ENCODE measurements around the gene P2RY2.

DNA sequence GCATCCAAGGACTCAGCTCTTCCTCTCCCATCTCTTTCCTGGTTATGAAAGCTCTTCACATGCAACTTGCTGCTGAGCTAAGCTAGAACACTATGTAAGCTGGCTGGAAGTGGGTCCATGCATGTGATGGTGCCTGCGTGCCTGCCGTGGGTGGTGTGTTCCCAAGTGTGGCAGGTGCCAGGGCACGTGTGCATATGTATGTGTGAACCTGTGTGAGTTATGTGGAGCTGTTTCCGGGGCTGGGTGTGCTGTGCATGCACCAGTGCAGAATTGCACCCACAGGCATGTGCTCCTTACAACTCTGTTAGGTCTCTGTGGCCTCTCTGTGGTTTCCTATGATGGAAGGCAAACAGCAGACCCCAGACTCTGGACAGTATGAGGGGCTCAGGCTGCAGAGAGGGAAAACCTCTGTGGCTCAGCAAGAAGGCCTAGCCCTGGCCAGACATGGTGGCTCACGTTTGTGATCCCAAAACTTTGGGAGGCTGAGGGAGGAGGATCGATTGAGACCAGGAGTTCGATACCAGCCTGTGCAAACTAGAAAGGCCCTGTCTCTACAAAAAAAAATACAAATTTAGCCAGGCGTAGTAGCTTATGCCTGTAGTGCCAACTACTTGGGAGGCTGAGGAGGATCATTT is 49.9 kb downstream of the P2RY2 start:
- TF ChIP-seq, protein P1, sequence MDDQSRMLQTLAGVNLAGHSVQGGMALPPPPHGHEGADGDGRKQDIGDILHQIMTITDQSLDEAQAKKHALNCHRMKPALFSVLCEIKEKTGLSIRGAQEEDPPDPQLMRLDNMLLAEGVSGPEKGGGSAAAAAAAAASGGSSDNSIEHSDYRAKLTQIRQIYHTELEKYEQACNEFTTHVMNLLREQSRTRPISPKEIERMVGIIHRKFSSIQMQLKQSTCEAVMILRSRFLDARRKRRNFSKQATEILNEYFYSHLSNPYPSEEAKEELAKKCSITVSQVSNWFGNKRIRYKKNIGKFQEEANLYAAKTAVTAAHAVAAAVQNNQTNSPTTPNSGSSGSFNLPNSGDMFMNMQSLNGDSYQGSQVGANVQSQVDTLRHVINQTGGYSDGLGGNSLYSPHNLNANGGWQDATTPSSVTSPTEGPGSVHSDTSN (IDR thresholded peaks at IDR 0.05), result no peak
- TF ChIP-seq CHD2 (IDR thresholded peaks at IDR 0.05; ENCODE audit: low read length, partially characterized antibody), result no peak
- TF ChIP-seq, protein P2, sequence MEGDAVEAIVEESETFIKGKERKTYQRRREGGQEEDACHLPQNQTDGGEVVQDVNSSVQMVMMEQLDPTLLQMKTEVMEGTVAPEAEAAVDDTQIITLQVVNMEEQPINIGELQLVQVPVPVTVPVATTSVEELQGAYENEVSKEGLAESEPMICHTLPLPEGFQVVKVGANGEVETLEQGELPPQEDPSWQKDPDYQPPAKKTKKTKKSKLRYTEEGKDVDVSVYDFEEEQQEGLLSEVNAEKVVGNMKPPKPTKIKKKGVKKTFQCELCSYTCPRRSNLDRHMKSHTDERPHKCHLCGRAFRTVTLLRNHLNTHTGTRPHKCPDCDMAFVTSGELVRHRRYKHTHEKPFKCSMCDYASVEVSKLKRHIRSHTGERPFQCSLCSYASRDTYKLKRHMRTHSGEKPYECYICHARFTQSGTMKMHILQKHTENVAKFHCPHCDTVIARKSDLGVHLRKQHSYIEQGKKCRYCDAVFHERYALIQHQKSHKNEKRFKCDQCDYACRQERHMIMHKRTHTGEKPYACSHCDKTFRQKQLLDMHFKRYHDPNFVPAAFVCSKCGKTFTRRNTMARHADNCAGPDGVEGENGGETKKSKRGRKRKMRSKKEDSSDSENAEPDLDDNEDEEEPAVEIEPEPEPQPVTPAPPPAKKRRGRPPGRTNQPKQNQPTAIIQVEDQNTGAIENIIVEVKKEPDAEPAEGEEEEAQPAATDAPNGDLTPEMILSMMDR (IDR thresholded peaks at IDR 0.05), result no peak
- no peak for TF ChIP-seq MYC (IDR thresholded peaks at IDR 0.05; ENCODE audit: borderline replicate concordance, low read length)
- no peak for TF ChIP-seq RFX5 (IDR thresholded peaks at IDR 0.05)
- TF ChIP-seq HDAC2 (IDR thresholded peaks at IDR 0.05), result no peak
- no peak for TF ChIP-seq CEBPB (IDR thresholded peaks at IDR 0.05)
- TF ChIP-seq, protein P3, sequence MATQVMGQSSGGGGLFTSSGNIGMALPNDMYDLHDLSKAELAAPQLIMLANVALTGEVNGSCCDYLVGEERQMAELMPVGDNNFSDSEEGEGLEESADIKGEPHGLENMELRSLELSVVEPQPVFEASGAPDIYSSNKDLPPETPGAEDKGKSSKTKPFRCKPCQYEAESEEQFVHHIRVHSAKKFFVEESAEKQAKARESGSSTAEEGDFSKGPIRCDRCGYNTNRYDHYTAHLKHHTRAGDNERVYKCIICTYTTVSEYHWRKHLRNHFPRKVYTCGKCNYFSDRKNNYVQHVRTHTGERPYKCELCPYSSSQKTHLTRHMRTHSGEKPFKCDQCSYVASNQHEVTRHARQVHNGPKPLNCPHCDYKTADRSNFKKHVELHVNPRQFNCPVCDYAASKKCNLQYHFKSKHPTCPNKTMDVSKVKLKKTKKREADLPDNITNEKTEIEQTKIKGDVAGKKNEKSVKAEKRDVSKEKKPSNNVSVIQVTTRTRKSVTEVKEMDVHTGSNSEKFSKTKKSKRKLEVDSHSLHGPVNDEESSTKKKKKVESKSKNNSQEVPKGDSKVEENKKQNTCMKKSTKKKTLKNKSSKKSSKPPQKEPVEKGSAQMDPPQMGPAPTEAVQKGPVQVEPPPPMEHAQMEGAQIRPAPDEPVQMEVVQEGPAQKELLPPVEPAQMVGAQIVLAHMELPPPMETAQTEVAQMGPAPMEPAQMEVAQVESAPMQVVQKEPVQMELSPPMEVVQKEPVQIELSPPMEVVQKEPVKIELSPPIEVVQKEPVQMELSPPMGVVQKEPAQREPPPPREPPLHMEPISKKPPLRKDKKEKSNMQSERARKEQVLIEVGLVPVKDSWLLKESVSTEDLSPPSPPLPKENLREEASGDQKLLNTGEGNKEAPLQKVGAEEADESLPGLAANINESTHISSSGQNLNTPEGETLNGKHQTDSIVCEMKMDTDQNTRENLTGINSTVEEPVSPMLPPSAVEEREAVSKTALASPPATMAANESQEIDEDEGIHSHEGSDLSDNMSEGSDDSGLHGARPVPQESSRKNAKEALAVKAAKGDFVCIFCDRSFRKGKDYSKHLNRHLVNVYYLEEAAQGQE (IDR thresholded peaks at IDR 0.05), result no peak

Measured in A549 (cell line).